K562 (cell line): ENCODE measurements around the gene CABP2.

Source experiments
- MXD1 ChIP-seq: fragments of 250-450 bp; sonication (Bioruptor Pico); IDR thresholded peaks from 2 replicates; pipeline ENCODE4 v1.8.0; 2021; ENCODE audit warnings: borderline replicate concordance, mild to moderate bottlenecking, moderate library complexity; ENCODE audit not compliant: poor library complexity, severe bottlenecking
- SRF ChIP-seq, 2 experiments: fragments of 250-450, 450-650 bp in 1 of 2; sonication (Bioruptor Pico) in 1 of 2; sonication (generic) in 1 of 2; formaldehyde crosslinking; IDR thresholded peaks; 2 replicates each; pipeline versions ENCODE4 v1.5.0 to v1.5.1; 2020 to 2022; ENCODE audit warnings: mild to moderate bottlenecking in 1 of 2, missing genetic modification reagents in 1 of 2
- ZFP36 ChIP-seq: fragments of 150-350 bp; IDR thresholded peaks from 2 replicates; pipeline ENCODE4 v1.6.1; 2018; ENCODE audit warnings: low read length, low read depth; ENCODE audit not compliant: partially characterized antibody

- no peak for TF ChIP-seq ZFP36
- TF ChIP-seq SRF (CRISPR knock-in tag; IDR thresholded peaks at IDR 0.05) = no peak
- no peak for TF ChIP-seq MXD1 (CRISPR knock-in tag)
Observed at GRCh38 chr11:67484847-67485311, 38.4 kb downstream of the CABP2 start.
